Measurements from ENCODE around the gene RABGAP1L. TPM values are rescaled to one million over a fixed set of nuclear protein-coding genes. Genes with fewer than 3 reads are reported as not detected.

The RABGAP1L gene
- polyA plus RNA-seq, 1 donor (not counting 4 experiments of a cell fraction or from before 2014, with no cell fraction given), result 24.2 TPM

DNA sequence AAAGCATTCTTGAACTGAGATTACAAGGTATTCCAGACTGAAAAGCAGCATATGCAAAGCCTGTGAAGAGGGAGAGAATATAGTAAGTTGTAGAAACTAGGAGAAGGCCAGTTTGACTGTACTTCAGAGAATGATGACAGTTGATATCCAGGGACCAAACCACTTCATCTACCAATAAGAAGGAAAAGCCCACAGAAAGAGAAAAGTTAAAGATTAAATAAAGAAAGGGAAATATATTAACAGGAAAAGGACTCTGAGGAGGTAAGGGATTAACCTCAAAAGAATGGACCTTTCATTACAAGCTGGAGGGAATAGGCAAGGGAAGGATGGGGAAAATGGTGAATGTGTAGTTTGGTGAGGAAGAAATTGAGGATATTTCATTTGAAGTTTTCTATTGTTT, 660.3 kb downstream of the RABGAP1L start:
- H3K9me3 ChIP-seq (ENCODE audit: control insufficient read depth, low read depth, low read length), result no peaks in the 10 kb centered on the region
- peaks cover 46% of the 10 kb centered on the region for H3K4me1 ChIP-seq (ENCODE audit: control insufficient read depth, extremely low read depth, insufficient read depth, low read length)
- no peak overlapping the region for H3K4me2 ChIP-seq (ENCODE audit: control insufficient read depth, extremely low read depth, insufficient read depth, low read depth, low read length)
- no peak overlapping the region for H3K9ac ChIP-seq (ENCODE audit: control insufficient read depth, extremely low read depth, insufficient read depth, low read length)
- H3K27ac ChIP-seq (ENCODE audit: control insufficient read depth, insufficient read depth, low read length), result no peak overlapping the region
- dilution Hi-C loops (cut with MboI; ENCODE audit: extremely low pct_ligation_motif_present, low sequenced_read_pairs), result no loop called here
- H3K9me1 ChIP-seq (ENCODE audit: control insufficient read depth, extremely low read depth, insufficient read depth, low read length), result no peaks in the 10 kb centered on the region
- no peak for FAIRE-seq
- H4K20me1 ChIP-seq (ENCODE audit: control insufficient read depth, extremely low read depth, insufficient read depth, low read length), result no peaks in the 10 kb centered on the region
- DNase-seq (ENCODE audit: low read depth, low spot score), result no peak
- H3K36me3 ChIP-seq (ENCODE audit: control insufficient read depth in 2 of 2, extremely low read depth in 1 of 2, insufficient read depth in 2 of 2, low read length in 2 of 2), result no peaks in the 10 kb centered on the region
- no peak overlapping the region for H2AFZ ChIP-seq (ENCODE audit: control insufficient read depth, low read length)
- H3K79me2 ChIP-seq (ENCODE audit: control insufficient read depth, insufficient read depth, low read length), result no peaks in the 10 kb centered on the region
- H3K27me3 ChIP-seq (ENCODE audit: control insufficient read depth, extremely low read depth, insufficient read depth, low read length), result no peaks in the 10 kb centered on the region
- no peak overlapping the region for H3K4me3 ChIP-seq (ENCODE audit: control insufficient read depth in 2 of 3, extremely low read depth in 1 of 3, insufficient read depth in 2 of 3, low read depth in 1 of 3, low read length in 3 of 3)
- no peak for TF ChIP-seq EZH2 (IDR thresholded peaks at IDR 0.05; ENCODE audit: low read length)
- TF ChIP-seq, protein P1, sequence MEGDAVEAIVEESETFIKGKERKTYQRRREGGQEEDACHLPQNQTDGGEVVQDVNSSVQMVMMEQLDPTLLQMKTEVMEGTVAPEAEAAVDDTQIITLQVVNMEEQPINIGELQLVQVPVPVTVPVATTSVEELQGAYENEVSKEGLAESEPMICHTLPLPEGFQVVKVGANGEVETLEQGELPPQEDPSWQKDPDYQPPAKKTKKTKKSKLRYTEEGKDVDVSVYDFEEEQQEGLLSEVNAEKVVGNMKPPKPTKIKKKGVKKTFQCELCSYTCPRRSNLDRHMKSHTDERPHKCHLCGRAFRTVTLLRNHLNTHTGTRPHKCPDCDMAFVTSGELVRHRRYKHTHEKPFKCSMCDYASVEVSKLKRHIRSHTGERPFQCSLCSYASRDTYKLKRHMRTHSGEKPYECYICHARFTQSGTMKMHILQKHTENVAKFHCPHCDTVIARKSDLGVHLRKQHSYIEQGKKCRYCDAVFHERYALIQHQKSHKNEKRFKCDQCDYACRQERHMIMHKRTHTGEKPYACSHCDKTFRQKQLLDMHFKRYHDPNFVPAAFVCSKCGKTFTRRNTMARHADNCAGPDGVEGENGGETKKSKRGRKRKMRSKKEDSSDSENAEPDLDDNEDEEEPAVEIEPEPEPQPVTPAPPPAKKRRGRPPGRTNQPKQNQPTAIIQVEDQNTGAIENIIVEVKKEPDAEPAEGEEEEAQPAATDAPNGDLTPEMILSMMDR (optimal IDR thresholded peaks at IDR 0.05 in 1 of 3, IDR thresholded peaks at IDR 0.05 in 1 of 3, conservative IDR thresholded peaks at IDR 0.05 in 1 of 3; ENCODE audit: extremely low read depth in 1 of 3, insufficient read depth in 2 of 3, low read length in 3 of 3), result no peak

DNA sequence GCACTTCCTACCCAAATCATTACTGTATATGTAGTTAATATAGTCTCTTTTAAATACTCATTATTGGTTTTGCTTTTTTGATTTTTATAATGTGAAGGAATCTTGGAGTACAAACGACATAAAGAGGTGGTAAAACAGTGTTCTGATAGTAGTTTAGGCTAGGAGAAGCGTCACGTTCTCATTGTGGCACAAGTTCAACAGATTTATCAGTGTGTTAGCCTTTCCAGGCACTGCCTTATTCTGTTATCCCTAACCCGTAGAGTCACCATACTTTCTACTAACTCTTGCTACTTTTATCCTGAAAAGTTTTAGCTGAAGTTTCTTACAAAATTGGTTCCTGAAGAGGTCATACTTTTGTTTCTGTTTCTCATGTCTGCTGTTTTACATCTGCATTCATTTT, 665.8 kb downstream of the RABGAP1L start:
- DNase-seq (ENCODE audit: low read depth, low spot score) (no peak), FAIRE-seq (no peak)
- no peaks in the 10 kb centered on the region for H4K20me1 ChIP-seq (ENCODE audit: control insufficient read depth, extremely low read depth, insufficient read depth, low read length)
- no peaks in the 10 kb centered on the region for H3K9me3 ChIP-seq (ENCODE audit: control insufficient read depth, low read depth, low read length)
- no peaks in the 10 kb centered on the region for H3K9me1 ChIP-seq (ENCODE audit: control insufficient read depth, extremely low read depth, insufficient read depth, low read length)
- dilution Hi-C loops (cut with MboI; ENCODE audit: extremely low pct_ligation_motif_present, low sequenced_read_pairs), result no loop called here
- no peak overlapping the region for H3K4me3 ChIP-seq (ENCODE audit: control insufficient read depth in 2 of 3, extremely low read depth in 1 of 3, insufficient read depth in 2 of 3, low read depth in 1 of 3, low read length in 3 of 3)
- H3K4me2 ChIP-seq (ENCODE audit: control insufficient read depth, extremely low read depth, insufficient read depth, low read depth, low read length), result no peak overlapping the region
- H2AFZ ChIP-seq (ENCODE audit: control insufficient read depth, low read length), result no peak overlapping the region
- no peak for TF ChIP-seq EZH2 (IDR thresholded peaks at IDR 0.05; ENCODE audit: low read length)
- TF ChIP-seq, protein P1 (optimal IDR thresholded peaks at IDR 0.05 in 1 of 3, IDR thresholded peaks at IDR 0.05 in 1 of 3, conservative IDR thresholded peaks at IDR 0.05 in 1 of 3; ENCODE audit: extremely low read depth in 1 of 3, insufficient read depth in 2 of 3, low read length in 3 of 3), result no peak
- no peaks in the 10 kb centered on the region for H3K36me3 ChIP-seq (ENCODE audit: control insufficient read depth in 2 of 2, extremely low read depth in 1 of 2, insufficient read depth in 2 of 2, low read length in 2 of 2)
- no peaks in the 10 kb centered on the region for H3K79me2 ChIP-seq (ENCODE audit: control insufficient read depth, insufficient read depth, low read length)
- peaks cover 10% of the 10 kb centered on the region for H3K4me1 ChIP-seq (ENCODE audit: control insufficient read depth, extremely low read depth, insufficient read depth, low read length)
- no peaks in the 10 kb centered on the region for H3K27me3 ChIP-seq (ENCODE audit: control insufficient read depth, extremely low read depth, insufficient read depth, low read length)
- no peak overlapping the region for H3K27ac ChIP-seq (ENCODE audit: control insufficient read depth, insufficient read depth, low read length)
- H3K9ac ChIP-seq (ENCODE audit: control insufficient read depth, extremely low read depth, insufficient read depth, low read length), result no peak overlapping the region

All from keratinocyte (primary cell).